ENCODE results near the gene TRIM67.
"Not testable (repeated sequence)": the region's sequence is repeated elsewhere in the genome, so short reads cannot be mapped to it uniquely, and the experiment has no call there.

The TRIM67 gene

GRCh38 chr1:231155808-231156207 lies 6.0 kb upstream of the TRIM67 start:
- H3K9me3 ChIP-seq (ENCODE audit: control extremely low read depth in 1 of 5, control insufficient read depth in 4 of 5, insufficient read depth in 2 of 5, low read depth in 1 of 5, low read length in 4 of 5) = peaks cover 2 to 15% (median 6%) of the 10 kb centered on the region in 5 experiments
- peaks cover 0 to 2% (median 0%) of the 10 kb centered on the region in 4 experiments for H3K36me3 ChIP-seq (ENCODE audit: control insufficient read depth in 4 of 4, insufficient read depth in 4 of 4, low read length in 3 of 4)
- no peak overlapping the region for H3K27ac ChIP-seq (ENCODE audit: insufficient read depth in 1 of 2, low read depth in 1 of 2, low read length in 2 of 2, poor library complexity in 1 of 2, severe bottlenecking in 2 of 2)
- H3K4me3 ChIP-seq (ENCODE audit: control insufficient read depth in 1 of 7, extremely low read depth in 1 of 7, insufficient read depth in 4 of 7, low read depth in 2 of 7, low read length in 6 of 7) = no peak overlapping the region
- ChIA-PET CTCF (no interaction called here), POLR2A (no interaction called here)
- WGBS (ENCODE audit: insufficient coverage) = 100% methylated on average over 1 of the region's 1 CpG
- peaks cover 9 to 55% (median 22%) of the 10 kb centered on the region in 5 experiments for H3K27me3 ChIP-seq (replicated peaks in 2 of 5; ENCODE audit: control insufficient read depth in 4 of 5, insufficient read depth in 5 of 5, low read length in 4 of 5)
- peaks cover 0 to 4% (median 0%) of the 10 kb centered on the region in 4 experiments for H3K4me1 ChIP-seq (ENCODE audit: control extremely low read depth in 1 of 4, control insufficient read depth in 4 of 4, insufficient read depth in 4 of 4, low read length in 3 of 4)
- DNase-seq = no peak

GRCh38 chr1:231157311-231157710 lies 4.5 kb upstream of the TRIM67 start:
- WGBS (ENCODE audit: insufficient coverage) = 60% methylated on average over 1 of the region's 1 CpG
- H3K4me3 ChIP-seq (ENCODE audit: control insufficient read depth in 1 of 7, extremely low read depth in 1 of 7, insufficient read depth in 4 of 7, low read depth in 2 of 7, low read length in 6 of 7) = no peak overlapping the region
- H3K4me1 ChIP-seq (ENCODE audit: control extremely low read depth in 1 of 4, control insufficient read depth in 4 of 4, insufficient read depth in 4 of 4, low read length in 3 of 4) = peaks cover 0 to 15% (median 10%) of the 10 kb centered on the region in 4 experiments
- no peak overlapping the region for H3K27ac ChIP-seq (ENCODE audit: insufficient read depth in 1 of 2, low read depth in 1 of 2, low read length in 2 of 2, poor library complexity in 1 of 2, severe bottlenecking in 2 of 2)
- POLR2A ChIA-PET = no interaction called here
- peaks cover 9 to 68% (median 32%) of the 10 kb centered on the region in 5 experiments for H3K27me3 ChIP-seq (replicated peaks in 2 of 5; ENCODE audit: control insufficient read depth in 4 of 5, insufficient read depth in 5 of 5, low read length in 4 of 5)
- peaks cover 0 to 5% (median 0%) of the 10 kb centered on the region in 5 experiments for H3K9me3 ChIP-seq (ENCODE audit: control extremely low read depth in 1 of 5, control insufficient read depth in 4 of 5, insufficient read depth in 2 of 5, low read depth in 1 of 5, low read length in 4 of 5)
- CTCF ChIA-PET = interaction anchor here (0.7 kb wide), 1 partner anchor 63 kb away, joined by 3 read pairs; no protein-coding TSS in a partner anchor
- DNase-seq = no peak
- H3K36me3 ChIP-seq (ENCODE audit: control insufficient read depth in 4 of 4, insufficient read depth in 4 of 4, low read length in 3 of 4) = no peaks in the 10 kb centered on the region

GRCh38 chr1:231158141-231158540 lies 3.7 kb upstream of the TRIM67 start:
- H3K9me3 ChIP-seq (ENCODE audit: control extremely low read depth in 1 of 5, control insufficient read depth in 4 of 5, insufficient read depth in 2 of 5, low read depth in 1 of 5, low read length in 4 of 5); H3K36me3 ChIP-seq (ENCODE audit: control insufficient read depth in 4 of 4, insufficient read depth in 4 of 4, low read length in 3 of 4); H3K4me3 ChIP-seq (ENCODE audit: control insufficient read depth in 1 of 7, extremely low read depth in 1 of 7, insufficient read depth in 4 of 7, low read depth in 2 of 7, low read length in 6 of 7); POLR2A ChIA-PET; CTCF ChIA-PET; DNase-seq; H3K27ac ChIP-seq (ENCODE audit: insufficient read depth in 1 of 2, low read depth in 1 of 2, low read length in 2 of 2, poor library complexity in 1 of 2, severe bottlenecking in 2 of 2): not testable (repeated sequence)
- H3K4me1 ChIP-seq (ENCODE audit: control extremely low read depth in 1 of 4, control insufficient read depth in 4 of 4, insufficient read depth in 4 of 4, low read length in 3 of 4) = peaks cover 0 to 24% (median 17%) of the 10 kb centered on the region in 4 experiments
- H3K27me3 ChIP-seq (replicated peaks in 2 of 5; ENCODE audit: control insufficient read depth in 4 of 5, insufficient read depth in 5 of 5, low read length in 4 of 5) = peaks cover 9 to 74% (median 32%) of the 10 kb centered on the region in 5 experiments
- WGBS (ENCODE audit: insufficient coverage) = 100% methylated on average over 4 of the region's 7 CpGs

- ChIA-PET CTCF (no interaction called here), POLR2A (no interaction called here)
- H3K4me3 ChIP-seq (ENCODE audit: control insufficient read depth in 1 of 7, extremely low read depth in 1 of 7, insufficient read depth in 4 of 7, low read depth in 2 of 7, low read length in 6 of 7) = no peak overlapping the region
- no peak overlapping the region for H3K27ac ChIP-seq (ENCODE audit: insufficient read depth in 1 of 2, low read depth in 1 of 2, low read length in 2 of 2, poor library complexity in 1 of 2, severe bottlenecking in 2 of 2)
- DNase-seq = no peak
- H3K27me3 ChIP-seq (replicated peaks in 2 of 5; ENCODE audit: control insufficient read depth in 4 of 5, insufficient read depth in 5 of 5, low read length in 4 of 5) = peaks cover 15 to 82% (median 41%) of the 10 kb centered on the region in 5 experiments
- H3K4me1 ChIP-seq (ENCODE audit: control extremely low read depth in 1 of 4, control insufficient read depth in 4 of 4, insufficient read depth in 4 of 4, low read length in 3 of 4) = peaks cover 0 to 26% (median 18%) of the 10 kb centered on the region in 4 experiments
- 88% methylated on average over 1 of the region's 6 CpGs for WGBS (ENCODE audit: insufficient coverage)
- H3K36me3 ChIP-seq (ENCODE audit: control insufficient read depth in 4 of 4, insufficient read depth in 4 of 4, low read length in 3 of 4) = no peaks in the 10 kb centered on the region
- H3K9me3 ChIP-seq (ENCODE audit: control extremely low read depth in 1 of 5, control insufficient read depth in 4 of 5, insufficient read depth in 2 of 5, low read depth in 1 of 5, low read length in 4 of 5) = peaks cover 0 to 3% (median 0%) of the 10 kb centered on the region in 5 experiments
Observed at GRCh38 chr1:231159202-231159962, 2.5 kb upstream of the TRIM67 start.

GRCh38 chr1:231159963-231160761 lies 1.7 kb upstream of the TRIM67 start:
- H3K4me3 ChIP-seq (ENCODE audit: control insufficient read depth in 1 of 7, extremely low read depth in 1 of 7, insufficient read depth in 4 of 7, low read depth in 2 of 7, low read length in 6 of 7) = no peak overlapping the region
- no peak overlapping the region for H3K27ac ChIP-seq (ENCODE audit: insufficient read depth in 1 of 2, low read depth in 1 of 2, low read length in 2 of 2, poor library complexity in 1 of 2, severe bottlenecking in 2 of 2)
- H3K9me3 ChIP-seq (ENCODE audit: control extremely low read depth in 1 of 5, control insufficient read depth in 4 of 5, insufficient read depth in 2 of 5, low read depth in 1 of 5, low read length in 4 of 5) = peaks cover 0 to 3% (median 0%) of the 10 kb centered on the region in 5 experiments
- H3K27me3 ChIP-seq (replicated peaks in 2 of 5; ENCODE audit: control insufficient read depth in 4 of 5, insufficient read depth in 5 of 5, low read length in 4 of 5) = peaks cover 17 to 89% (median 43%) of the 10 kb centered on the region in 5 experiments
- no peaks in the 10 kb centered on the region for H3K36me3 ChIP-seq (ENCODE audit: control insufficient read depth in 4 of 4, insufficient read depth in 4 of 4, low read length in 3 of 4)
- CTCF ChIA-PET = no interaction called here
- POLR2A ChIA-PET = no interaction called here
- DNase-seq = peak; percentile 39 to 75 (median 68)
- WGBS (ENCODE audit: insufficient coverage) = 46% methylated on average over 13 of the region's 15 CpGs
- H3K4me1 ChIP-seq (ENCODE audit: control extremely low read depth in 1 of 4, control insufficient read depth in 4 of 4, insufficient read depth in 4 of 4, low read length in 3 of 4) = peaks cover 0 to 26% (median 18%) of the 10 kb centered on the region in 4 experiments

- Histone ChIP-seq H3K4me1 (ENCODE audit: control extremely low read depth in 1 of 4, control insufficient read depth in 4 of 4, insufficient read depth in 4 of 4, low read length in 3 of 4) (peaks cover 0 to 26% (median 18%) of the 10 kb centered on the region in 4 experiments), H3K27ac (ENCODE audit: insufficient read depth in 1 of 2, low read depth in 1 of 2, low read length in 2 of 2, poor library complexity in 1 of 2, severe bottlenecking in 2 of 2) (no peak overlapping the region), H3K27me3 (replicated peaks in 2 of 5; ENCODE audit: control insufficient read depth in 4 of 5, insufficient read depth in 5 of 5, low read length in 4 of 5) (peaks cover 18 to 96% (median 50%) of the 10 kb centered on the region in 5 experiments), H3K9me3 (ENCODE audit: control extremely low read depth in 1 of 5, control insufficient read depth in 4 of 5, insufficient read depth in 2 of 5, low read depth in 1 of 5, low read length in 4 of 5) (peaks cover 0 to 3% (median 0%) of the 10 kb centered on the region in 5 experiments), H3K36me3 (ENCODE audit: control insufficient read depth in 4 of 4, insufficient read depth in 4 of 4, low read length in 3 of 4) (no peaks in the 10 kb centered on the region), H3K4me3 (ENCODE audit: control insufficient read depth in 1 of 7, extremely low read depth in 1 of 7, insufficient read depth in 4 of 7, low read depth in 2 of 7, low read length in 6 of 7) (peak overlapping the region in 2 of 7 experiments; percentile 28 to 53)
- ChIA-PET CTCF (no interaction called here), POLR2A (no interaction called here)
- 6% methylated on average over 26 of the region's 51 CpGs for WGBS (ENCODE audit: insufficient coverage)
- peak in 2 of 3 donors; percentile 10 to 14 for DNase-seq
Observed at GRCh38 chr1:231160895-231161666, 777 bp upstream of the TRIM67 start.

Measured in common myeloid progenitor, CD34-positive (primary cell).